ENCODE results near the gene MAPK8. TPM values are rescaled to one million over a fixed set of nuclear protein-coding genes. Genes with fewer than 3 reads are reported as not detected.

MAPK8 gene
- total and polyA plus RNA-seq, 9 of the 15 experiments (the other 6 are each of a cell fraction or from before 2014, with no cell fraction given): 6.4 to 159 (median 71.0) TPM

GRCh38 chr10:48446785-48447184, 140.3 kb downstream of the MAPK8 start:
- H3K4me2 ChIP-seq (ENCODE audit: insufficient read depth, low read length): no peak overlapping the region
- no peaks in the 10 kb centered on the region for H3K9me3 ChIP-seq (replicated peaks; ENCODE audit: control insufficient read depth, insufficient read depth, low read depth, low read length)
- no peaks in the 10 kb centered on the region for H3K79me2 ChIP-seq (ENCODE audit: control insufficient read depth, insufficient read depth, low read length)
- no peak for FAIRE-seq
- ChIA-PET POLR2A (interaction anchor here (0.9 to 1.4 kb wide), 3 partner anchors 10 to 34 kb away, joined by 3 to 6 read pairs (median 3); no protein-coding TSS in a partner anchor), CTCF (ENCODE audit: low intra/inter-chr PET ratio) (interaction anchor here (5.3 kb wide), 1 partner anchor 60 kb away, joined by 63 read pairs; no protein-coding TSS in a partner anchor)
- no peak overlapping the region for H3K9ac ChIP-seq (ENCODE audit: insufficient read depth in 1 of 2, low read depth in 2 of 2, low read length in 2 of 2)
- no peak overlapping the region for H3K4me3 ChIP-seq
- H3K4me1 ChIP-seq (replicated peaks in 1 of 2; ENCODE audit: control insufficient read depth in 2 of 2, insufficient read depth in 2 of 2, low read length in 2 of 2): peaks cover 0 to 25% of the 10 kb centered on the region in 2 experiments; a peak in 4 of 5 replicates
- no peak for TF ChIP-seq KDM1A (IDR thresholded peaks at IDR 0.05)
- TF ChIP-seq CLOCK (CRISPR knock-in tag; IDR thresholded peaks at IDR 0.05; ENCODE audit: borderline replicate concordance): no peak
- TF ChIP-seq PATZ1 (CRISPR knock-in tag; IDR thresholded peaks at IDR 0.05; ENCODE audit: borderline replicate concordance): no peak
- no peak for TF ChIP-seq BRCA1 (IDR thresholded peaks at IDR 0.05)
- no peak for TF ChIP-seq BRCA1 (CRISPR knock-in tag; IDR thresholded peaks at IDR 0.05)
- no peak for TF ChIP-seq ZBTB2 (IDR thresholded peaks at IDR 0.05)
- TF ChIP-seq ZNF253 (CRISPR knock-in tag; conservative IDR thresholded peaks at IDR 0.05): no peak
- TF ChIP-seq MYBL2 (IDR thresholded peaks at IDR 0.05; ENCODE audit: low read depth): no peak
- no peak for TF ChIP-seq MYBL2 (CRISPR knock-in tag; IDR thresholded peaks at IDR 0.05; ENCODE audit: borderline replicate concordance)
- TF ChIP-seq PRPF4 (IDR thresholded peaks at IDR 0.05; ENCODE audit: insufficient read depth, low read depth, low read length, poor library complexity, severe bottlenecking): no peak
- no peak for TF ChIP-seq RUNX1 (IDR thresholded peaks at IDR 0.05; ENCODE audit: low read depth)
- in situ Hi-C loops (cut with MboI): loop anchor here (5.0 kb wide), 1 partner anchor 56 kb away; no protein-coding TSS in a partner anchor
- H3K27me3 ChIP-seq (ENCODE audit: control insufficient read depth in 2 of 2, insufficient read depth in 2 of 2, low read length in 2 of 2): no peaks in the 10 kb centered on the region
- BruUV-seq (replicated peaks): no TSS peak
- H3K27ac ChIP-seq (ENCODE audit: extremely low read depth, low read depth, low read length): no peak overlapping the region
- H3K36me3 ChIP-seq (ENCODE audit: control insufficient read depth, insufficient read depth, low read length): peaks cover 81% of the 10 kb centered on the region; the same call in 2 of the 3 replicates
- H3K9me1 ChIP-seq (ENCODE audit: control insufficient read depth, insufficient read depth, low read length): no peaks in the 10 kb centered on the region
- no peak for DNase-seq (ENCODE audit: extremely low read depth in 1 of 4, low spot score in 3 of 4)
- intact Hi-C loops (cut with micrococcal nuclease): no loop called here
- no peaks in the 10 kb centered on the region for H4K20me1 ChIP-seq (replicated peaks; ENCODE audit: control insufficient read depth, insufficient read depth, low read length)
- no peak for ATAC-seq
- H2AFZ ChIP-seq (ENCODE audit: low read depth, low read length): no peak overlapping the region
- 81% methylated on average over 7 of the region's 7 CpGs for WGBS (ENCODE audit: insufficient coverage, low coverage, missing lambda C conversion rate)

All from K562 (cell line).